GM12891 (cell line): ENCODE data around the gene GABRB3.
"Not testable (repeated sequence)": the region's sequence is repeated elsewhere in the genome, so short reads cannot be mapped to it uniquely, and the experiment has no call there.

Experiments
- DNase-seq: peaks from one replicate; pipeline ENCODE4 v3.0.0; 2011; ENCODE audit warnings: low spot score; ENCODE audit not compliant: insufficient read length
- FAIRE-seq: peaks from 2 replicates; lab custom pipeline; 2011; peaks lifted over from hg19 to GRCh38; lab: Jason Lieb, UNC
- PAX5 ChIP-seq: IDR thresholded peaks from 2 replicates; pipeline ENCODE4 v1.6.1; 2011; ENCODE audit warnings: low read length, moderate library complexity, mild to moderate bottlenecking; ENCODE audit not compliant: insufficient read depth, severe bottlenecking
- POLR2A ChIP-seq: IDR thresholded peaks from 2 replicates; pipeline ENCODE4 v1.6.1; 2011; ENCODE audit warnings: low read depth, low read length, control low read depth
- POLR2AphosphoS5 ChIP-seq: IDR thresholded peaks from 2 replicates; pipeline ENCODE4 v1.6.1; 2011; ENCODE audit warnings: low read depth, low read length, control low read depth
- POU2F2 ChIP-seq: IDR thresholded peaks from 2 replicates; pipeline ENCODE4 v1.6.1; 2011; ENCODE audit warnings: low read depth, mild to moderate bottlenecking, control low read depth, low read length, moderate library complexity
- SPI1 ChIP-seq: IDR thresholded peaks from 2 replicates; pipeline ENCODE4 v1.6.1; 2011; ENCODE audit warnings: low read depth, low read length, control low read depth
- TAF1 ChIP-seq: IDR thresholded peaks from 2 replicates; pipeline ENCODE4 v1.6.1; 2011; ENCODE audit warnings: low read depth, low read length, control low read depth

The GABRB3 gene

GRCh38 chr15:26739791-26740190 is 33.1 kb downstream of the GABRB3 start:
- TF ChIP-seq POU2F2 (no peak), SPI1 (no peak), TAF1 (no peak)
- DNase-seq, result no peak

GRCh38 chr15:26738996-26739395 is 33.9 kb downstream of the GABRB3 start:
- DNase-seq (no peak), FAIRE-seq (no peak)
- no peak for TF ChIP-seq PAX5
- no peak for TF ChIP-seq POLR2A
- TF ChIP-seq POLR2AphosphoS5, result no peak
- TF ChIP-seq SPI1, result no peak
- TF ChIP-seq POU2F2, result no peak
- no peak for TF ChIP-seq TAF1

More at GRCh38 chr15:26739791-26740190, 33.1 kb downstream of the GABRB3 start:
- no peak for FAIRE-seq

GRCh38 chr15:26736502-26737248 is 36.2 kb downstream of the GABRB3 start:
- DNase-seq, result no peak
- FAIRE-seq, result no peak
- no peak for TF ChIP-seq SPI1

- FAIRE-seq (no peak), DNase-seq (no peak)
- TF ChIP-seq SPI1 (no peak), POU2F2 (no peak), PAX5 (no peak), TAF1 (no peak), POLR2AphosphoS5 (no peak)
Observed at GRCh38 chr15:26731965-26732364, 40.9 kb downstream of the GABRB3 start.

- DNase-seq (no peak), FAIRE-seq (no peak)
- TF ChIP-seq POU2F2, result no peak
- TF ChIP-seq POLR2A, result no peak
- no peak for TF ChIP-seq SPI1
- TF ChIP-seq PAX5, result no peak
- no peak for TF ChIP-seq TAF1
- no peak for TF ChIP-seq POLR2AphosphoS5
Observed at GRCh38 chr15:26729581-26729980, 43.3 kb downstream of the GABRB3 start.

GRCh38 chr15:26729030-26729429 is 43.8 kb downstream of the GABRB3 start:
- TF ChIP-seq PAX5, result no peak
- no peak for TF ChIP-seq POLR2A
- FAIRE-seq (no peak), DNase-seq (no peak)

GRCh38 chr15:26724381-26725150 is 48.3 kb downstream of the GABRB3 start:
- no peak for DNase-seq
- no peak for FAIRE-seq
- no peak for TF ChIP-seq TAF1
- no peak for TF ChIP-seq POLR2A
- no peak for TF ChIP-seq POLR2AphosphoS5
- no peak for TF ChIP-seq POU2F2
- TF ChIP-seq SPI1, result no peak
- TF ChIP-seq PAX5, result no peak

- TF ChIP-seq POLR2A, result no peak
- no peak for TF ChIP-seq SPI1
- TF ChIP-seq TAF1, result no peak
- no peak for TF ChIP-seq POU2F2
- TF ChIP-seq PAX5, result no peak
- TF ChIP-seq POLR2AphosphoS5, result no peak
- DNase-seq (no peak), FAIRE-seq (no peak)
Observed at GRCh38 chr15:26722621-26723160, 50.2 kb downstream of the GABRB3 start.

- DNase-seq (no peak), FAIRE-seq (no peak)
- no peak for TF ChIP-seq TAF1
- no peak for TF ChIP-seq SPI1
- TF ChIP-seq POU2F2, result no peak
- TF ChIP-seq PAX5, result no peak
- no peak for TF ChIP-seq POLR2A
- no peak for TF ChIP-seq POLR2AphosphoS5
Observed at GRCh38 chr15:26721232-26721967, 51.5 kb downstream of the GABRB3 start.

GRCh38 chr15:26720546-26720945 is 52.3 kb downstream of the GABRB3 start:
- DNase-seq, result no peak
- TF ChIP-seq PAX5 (no peak), POU2F2 (no peak), TAF1 (no peak), SPI1 (no peak), POLR2A (no peak), POLR2AphosphoS5 (no peak)
- no peak for FAIRE-seq

GRCh38 chr15:26719866-26720265 is 53.0 kb downstream of the GABRB3 start:
- DNase-seq, FAIRE-seq: not testable (repeated sequence)
